Smooth muscle cell (in vitro differentiated cells): ENCODE measurements around the gene C20orf96. TPM values are rescaled to one million over a fixed set of nuclear protein-coding genes. Genes with fewer than 3 reads are reported as not detected.
A peak's percentile ranks its signal among the peaks of the same experiment; 100 is the strongest.

Experiments used
- DNase-seq: peaks from one replicate; lab custom pipeline; 2025; ENCODE audit not compliant: unreplicated experiment; lab: John Stamatoyannopoulos, UW
- H2AFZ ChIP-seq: fragments of 200-600 bp; sonication (generic); 2 replicates; pipeline ENCODE4 v1.6.0; 2016; ENCODE audit warnings: antibody characterized with exemption, low read depth, mild to moderate bottlenecking
- H3F3A ChIP-seq: fragments of 200-600 bp; sonication (generic); 2 replicates; pipeline ENCODE4 v1.6.0; 2017; ENCODE audit warnings: antibody characterized with exemption, low read depth
- H3K27ac ChIP-seq: fragments of 200-600 bp; sonication (generic); 2 replicates; pipeline ENCODE4 v1.5.1; 2016; ENCODE audit warnings: low read depth, mild to moderate bottlenecking
- H3K27me3 ChIP-seq: fragments of 200-600 bp; sonication (generic); 2 replicates; pipeline ENCODE4 v1.6.1; 2016; ENCODE audit warnings: low read depth, mild to moderate bottlenecking
- H3K36me3 ChIP-seq: fragments of 200-600 bp; sonication (generic); 2 replicates; pipeline ENCODE4 v1.5.1; 2016; ENCODE audit warnings: low read depth
- H3K4me1 ChIP-seq: fragments of 200-600 bp; sonication (generic); 2 replicates; pipeline ENCODE4 v1.5.1; 2016; ENCODE audit warnings: low read depth
- H3K4me2 ChIP-seq: fragments of 200-600 bp; sonication (generic); 2 replicates; pipeline ENCODE4 v1.6.0; 2016; ENCODE audit warnings: mild to moderate bottlenecking
- H3K4me3 ChIP-seq: fragments of 200-600 bp; sonication (generic); 2 replicates; pipeline ENCODE4 v1.5.1; 2016; ENCODE audit warnings: mild to moderate bottlenecking
- H3K79me2 ChIP-seq: fragments of 200-600 bp; sonication (generic); 2 replicates; pipeline ENCODE4 v1.6.0; 2016; ENCODE audit warnings: low read depth, mild to moderate bottlenecking
- H3K9ac ChIP-seq: fragments of 200-600 bp; sonication (generic); 2 replicates; pipeline ENCODE4 v1.6.0; 2016; ENCODE audit warnings: low read depth
- H3K9me3 ChIP-seq: fragments of 200-600 bp; sonication (generic); replicated peaks from 2 replicates; pipeline ENCODE4 v1.5.1; 2016; ENCODE audit warnings: low read depth
- H4K20me1 ChIP-seq: fragments of 200-600 bp; sonication (generic); 2 replicates; pipeline ENCODE4 v1.6.0; 2016; ENCODE audit warnings: low read depth
- CTCF ChIP-seq: fragments of 200-600 bp; sonication (generic); IDR thresholded peaks from 2 replicates; pipeline ENCODE4 v1.5.1; 2017; ENCODE audit warnings: borderline replicate concordance, mild to moderate bottlenecking, antibody characterized with exemption; ENCODE audit not compliant: insufficient read depth, poor library complexity, severe bottlenecking
- WGBS: methylation state at CpG from one replicate; pipeline ENCODE4 v1.1.7; 2016; ENCODE audit warnings: low lambda C conversion rate; 5-methylcytosine and 5-hydroxymethylcytosine counted together
- polyA plus RNA-seq: library from polyadenylated mRNA; unstranded; fragments of >200 nt; fragmentation: Nextera tagmentation; extraction: Ambion mirVana; gene quantifications from 2 replicates; pipeline ENCODE4 v1.2.1, GENCODE V29; 2016
- total RNA-seq: library from RNA; depleted of rRNA; stranded (reverse); fragments of >200 nt; gene quantifications from 2 replicates; pipeline ENCODE4 v1.2.3, GENCODE V29; 2014

The C20orf96 gene
- total and polyA plus RNA-seq, 2 experiments from 2014 or later: 2.8 to 11.2 TPM

GRCh38 chr20:330233-331149 lies 39.9 kb upstream of the C20orf96 start:
- WGBS: 52% methylated on average over 16 of the region's 16 CpGs
- Histone ChIP-seq H3K79me2 (peaks cover 28% of the 10 kb centered on the region), H3K9me3 (no peaks in the 10 kb centered on the region), H3K4me3 (no peak overlapping the region), H3F3A (peaks cover 23% of the 10 kb centered on the region), H4K20me1 (peaks cover 56% of the 10 kb centered on the region), H2AFZ (no peak overlapping the region), H3K27me3 (no peaks in the 10 kb centered on the region), H3K9ac (no peak overlapping the region), H3K4me2 (peak overlapping the region; percentile 43), H3K36me3 (no peaks in the 10 kb centered on the region), H3K4me1 (peaks cover 25% of the 10 kb centered on the region), H3K27ac (peak overlapping the region; percentile 15)
- no peak for DNase-seq
- peak; percentile 81 for TF ChIP-seq CTCF

- Histone ChIP-seq H4K20me1 (peaks cover 56% of the 10 kb centered on the region), H3K9ac (no peak overlapping the region), H3K4me1 (peaks cover 25% of the 10 kb centered on the region), H3F3A (peaks cover 25% of the 10 kb centered on the region), H2AFZ (no peak overlapping the region), H3K9me3 (no peaks in the 10 kb centered on the region), H3K4me2 (peak overlapping the region; percentile 43), H3K79me2 (peaks cover 28% of the 10 kb centered on the region), H3K27me3 (no peaks in the 10 kb centered on the region), H3K4me3 (no peak overlapping the region), H3K36me3 (no peaks in the 10 kb centered on the region), H3K27ac (peak overlapping the region; percentile 51)
- DNase-seq: no peak
- WGBS: 94% methylated on average over 4 of the region's 4 CpGs
- TF ChIP-seq CTCF: no peak
Measured at GRCh38 chr20:329851-330232, 39.3 kb upstream of the C20orf96 start.

GRCh38 chr20:328975-329695 lies 38.6 kb upstream of the C20orf96 start:
- Histone ChIP-seq H3K4me1 (peaks cover 25% of the 10 kb centered on the region), H4K20me1 (peaks cover 56% of the 10 kb centered on the region), H3K36me3 (no peaks in the 10 kb centered on the region), H3K27me3 (no peaks in the 10 kb centered on the region), H3F3A (peaks cover 28% of the 10 kb centered on the region), H3K9me3 (no peaks in the 10 kb centered on the region), H3K79me2 (peaks cover 28% of the 10 kb centered on the region), H3K27ac (peak overlapping the region; percentile 51), H2AFZ (no peak overlapping the region), H3K4me3 (no peak overlapping the region), H3K4me2 (peak overlapping the region; percentile 88), H3K9ac (no peak overlapping the region)
- no peak for TF ChIP-seq CTCF
- no peak for DNase-seq
- WGBS: 71% methylated on average over 7 of the region's 7 CpGs
